Stomach smooth muscle (tissue), 2 donors: ENCODE measurements around the gene RNASEH2A.
A peak's percentile ranks its signal among the peaks of the same experiment; 100 is the strongest.
"Not testable (repeated sequence)": the region's sequence is repeated elsewhere in the genome, so short reads cannot be mapped to it uniquely, and the experiment has no call there.

Experiments
- H3K27ac ChIP-seq: one replicate; pipeline ENCODE4 v1.7.0; 2013; ENCODE audit warnings: mild to moderate bottlenecking, low read length, inconsistent platforms
- H3K27me3 ChIP-seq, 2 donors: one replicate each; pipeline ENCODE4 v1.7.0; 2013; ENCODE audit warnings: low read length in 2 of 2; ENCODE audit not compliant: insufficient read depth in 2 of 2, control insufficient read depth in 1 of 2
- H3K36me3 ChIP-seq, 2 donors: one replicate each; pipeline ENCODE4 v1.7.0; 2013; ENCODE audit warnings: low read length in 2 of 2; ENCODE audit not compliant: control insufficient read depth in 2 of 2, insufficient read depth in 2 of 2
- H3K4me1 ChIP-seq: one replicate; pipeline ENCODE4 v1.7.0; 2013; ENCODE audit warnings: low read length; ENCODE audit not compliant: control insufficient read depth, insufficient read depth
- H3K4me3 ChIP-seq, 2 donors: one replicate each; pipeline ENCODE4 v1.7.0; 2013; ENCODE audit warnings: low read length in 2 of 2
- H3K9ac ChIP-seq, 2 donors: one replicate each; pipeline ENCODE4 v1.7.0; 2013; ENCODE audit warnings: low read length in 2 of 2, mild to moderate bottlenecking in 1 of 2
- H3K9me3 ChIP-seq, 2 donors: one replicate each; pipeline ENCODE4 v1.7.0; 2013; ENCODE audit warnings: low read length in 2 of 2; ENCODE audit not compliant: control insufficient read depth in 2 of 2
- donor health status: healthy.
- donor health status: Pancreatic carcinoma.

The RNASEH2A gene

DNA sequence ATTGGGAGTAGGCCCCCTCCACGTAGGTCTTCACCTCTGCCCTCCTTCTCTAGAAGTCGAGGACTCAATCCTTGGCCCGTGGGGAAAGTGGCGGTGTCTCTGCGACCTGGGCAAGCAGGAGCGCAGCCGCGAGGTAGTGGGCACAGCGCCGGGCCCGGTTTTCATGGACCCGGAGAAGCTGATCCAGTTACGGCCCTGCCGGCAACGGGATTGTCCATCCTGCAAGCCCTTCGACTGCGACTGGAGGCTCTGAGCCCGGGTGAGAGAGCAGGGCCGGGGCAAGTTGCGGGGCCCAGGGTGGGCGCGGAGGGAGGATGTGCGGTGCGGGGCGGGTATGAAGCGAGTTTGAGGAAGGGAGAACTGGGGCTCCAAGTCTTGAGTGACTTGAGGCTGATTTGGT is 2.3 kb upstream of the RNASEH2A start:
- Histone ChIP-seq H3K27me3 (no peaks in the 10 kb centered on the region), H3K36me3 (peaks cover 13 to 14% of the 10 kb centered on the region in 2 donors), H3K4me3 (no peak overlapping the region), H3K27ac (no peak overlapping the region), H3K9me3 (no peaks in the 10 kb centered on the region), H3K9ac (no peak overlapping the region), H3K4me1 (peaks cover 36% of the 10 kb centered on the region)

DNA sequence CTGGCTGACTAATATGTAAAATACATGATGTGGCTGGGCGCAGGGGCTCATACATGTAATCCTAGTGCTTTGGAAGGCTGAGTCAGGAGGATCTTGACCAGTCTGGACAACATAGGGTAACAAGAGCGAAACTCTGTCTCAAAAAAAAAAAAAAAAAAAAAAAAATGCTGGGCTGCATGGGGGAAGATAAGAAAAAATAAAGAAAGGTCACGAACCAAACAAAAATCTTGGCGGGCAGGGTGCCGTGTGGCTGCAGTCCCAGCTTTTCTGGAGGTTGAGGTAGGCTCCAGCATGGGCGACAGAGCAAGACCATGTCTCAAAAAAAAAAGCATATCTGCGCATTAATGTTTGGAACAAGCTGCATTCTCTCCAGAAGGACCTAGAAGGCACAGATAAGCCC is 8.7 kb downstream of the RNASEH2A start:
- H3K27me3 ChIP-seq = no peaks in the 10 kb centered on the region
- H3K4me3 ChIP-seq = no peak overlapping the region
- H3K9me3 ChIP-seq = no peaks in the 10 kb centered on the region
- peaks cover 0 to 2% of the 10 kb centered on the region in 2 donors for H3K36me3 ChIP-seq
- H3K9ac ChIP-seq = no peak overlapping the region
- H3K27ac ChIP-seq = no peak overlapping the region
- H3K4me1 ChIP-seq = no peaks in the 10 kb centered on the region

DNA sequence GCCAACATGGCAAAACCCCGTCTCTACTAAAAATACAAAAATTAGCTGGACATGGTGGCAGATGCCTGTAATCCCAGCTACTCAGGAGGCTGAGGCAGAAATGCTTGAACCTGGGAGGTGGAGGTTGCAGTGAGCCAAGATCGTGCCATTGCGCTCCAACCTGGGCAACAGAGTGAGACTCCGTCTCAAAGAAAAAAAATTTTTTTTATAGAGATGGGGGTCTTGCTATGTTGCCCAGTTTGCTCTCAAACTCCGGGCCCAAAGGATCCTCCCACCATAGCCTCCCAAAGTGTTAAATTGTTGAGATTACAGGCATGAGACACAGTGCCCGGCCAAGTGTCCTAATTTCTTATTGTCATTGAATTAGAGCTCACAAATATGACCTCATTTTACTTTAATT is 10.8 kb downstream of the RNASEH2A start:
- H3K9me3 ChIP-seq, H3K27me3 ChIP-seq, H3K36me3 ChIP-seq, H3K4me3 ChIP-seq, H3K9ac ChIP-seq, H3K4me1 ChIP-seq, H3K27ac ChIP-seq: not testable (repeated sequence)

DNA sequence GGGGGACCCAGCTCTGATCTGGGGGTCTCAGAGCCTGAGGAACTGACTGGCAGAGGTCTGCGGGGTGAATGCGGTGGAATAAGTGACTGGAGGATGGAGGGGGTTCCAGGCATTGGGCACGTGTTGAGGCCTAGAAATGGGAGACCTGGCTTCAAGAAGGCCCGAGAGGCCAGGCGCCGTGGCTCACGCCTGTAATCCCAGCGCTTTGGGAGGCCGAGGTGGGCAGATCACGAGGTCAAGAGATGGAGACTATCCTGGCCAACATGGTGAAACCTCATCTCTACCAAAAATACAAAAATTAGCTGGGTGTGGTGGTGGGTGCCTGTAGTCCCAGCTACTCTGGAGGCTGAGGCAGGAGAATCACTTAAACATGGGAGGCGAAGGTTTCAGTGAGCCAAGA is 11.4 kb downstream of the RNASEH2A start:
- not testable (repeated sequence) for H3K4me3 ChIP-seq, H3K4me1 ChIP-seq, H3K27me3 ChIP-seq, H3K27ac ChIP-seq, H3K9me3 ChIP-seq, H3K9ac ChIP-seq, H3K36me3 ChIP-seq

DNA sequence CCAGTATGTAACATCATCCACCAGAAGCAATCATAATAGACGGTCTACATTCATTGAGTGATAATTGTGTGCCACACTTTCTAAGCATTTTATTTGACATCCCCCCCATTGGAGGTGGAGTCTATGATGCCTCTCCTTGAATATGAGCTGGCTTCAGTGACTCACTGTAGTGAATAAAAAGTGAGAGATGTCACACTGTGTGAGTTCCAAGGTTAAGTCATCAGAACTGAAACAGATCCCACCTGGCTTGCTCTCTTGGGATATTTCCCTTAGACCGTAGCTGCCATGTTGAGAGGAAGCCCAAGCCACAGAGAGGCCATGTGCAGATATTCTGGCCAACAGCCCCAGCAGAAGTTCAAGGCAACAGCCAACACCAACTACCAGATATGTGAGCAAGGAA is 15.4 kb downstream of the RNASEH2A start:
- Histone ChIP-seq H3K27me3 (peaks cover 17 to 18% of the 10 kb centered on the region in 2 donors), H3K36me3 (no peaks in the 10 kb centered on the region)

DNA sequence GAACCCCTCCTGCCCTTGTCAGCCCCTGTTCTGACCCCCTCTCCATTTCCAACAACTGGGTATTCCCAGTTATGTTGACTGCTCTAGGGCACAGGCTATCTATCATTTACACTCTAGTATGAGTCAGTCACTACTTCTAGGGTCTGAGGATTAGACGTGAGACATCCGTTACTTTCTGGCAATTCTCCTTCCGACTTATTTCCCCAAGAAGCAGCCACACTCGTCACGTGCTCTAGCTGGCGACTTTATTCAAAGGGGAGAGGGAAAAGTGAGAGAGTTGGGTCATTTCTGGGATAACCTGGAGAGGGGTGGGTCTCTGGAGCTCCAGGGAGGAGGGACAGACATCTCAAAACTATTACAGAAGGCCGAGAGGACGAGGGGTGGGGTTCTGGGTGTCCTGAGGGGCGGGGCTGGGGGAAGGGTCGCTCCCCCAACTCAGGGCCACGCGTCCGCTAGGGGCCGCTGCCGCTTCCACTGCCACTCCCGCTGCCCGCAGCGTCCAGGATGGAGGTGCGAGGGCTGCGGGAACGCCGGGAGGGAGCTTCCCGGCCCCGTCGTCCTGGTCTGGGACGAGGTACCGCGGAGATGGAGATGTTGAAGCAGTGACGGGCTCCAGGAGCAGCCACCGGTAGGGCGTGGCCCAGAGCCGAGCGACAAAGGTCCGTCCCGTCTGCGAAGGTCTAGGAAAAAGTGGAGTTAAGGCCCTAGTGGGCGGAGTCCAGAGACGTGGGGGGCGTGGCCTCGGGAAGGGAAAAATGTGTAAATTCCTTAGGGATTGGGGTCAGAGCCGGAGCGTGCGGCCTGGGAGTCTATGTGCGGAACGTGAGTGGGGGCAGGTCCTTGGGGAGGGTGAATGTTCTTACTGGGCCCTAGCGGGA is 19.1 kb downstream of the RNASEH2A start:
- Histone ChIP-seq H3K4me1 (no peaks in the 10 kb centered on the region), H3K36me3 (no peaks in the 10 kb centered on the region), H3K27ac (no peak overlapping the region), H3K4me3 (no peak overlapping the region), H3K9ac (no peak overlapping the region), H3K9me3 (peaks cover 0 to 3% of the 10 kb centered on the region in 2 donors), H3K27me3 (peaks cover 39 to 40% of the 10 kb centered on the region in 2 donors)

More for the DNA sequence above, 15.4 kb downstream of the RNASEH2A start:
- Histone ChIP-seq H3K9ac (no peak overlapping the region), H3K4me3 (no peak overlapping the region), H3K9me3 (peaks cover 0 to 3% of the 10 kb centered on the region in 2 donors), H3K27ac (no peak overlapping the region), H3K4me1 (no peaks in the 10 kb centered on the region)

DNA sequence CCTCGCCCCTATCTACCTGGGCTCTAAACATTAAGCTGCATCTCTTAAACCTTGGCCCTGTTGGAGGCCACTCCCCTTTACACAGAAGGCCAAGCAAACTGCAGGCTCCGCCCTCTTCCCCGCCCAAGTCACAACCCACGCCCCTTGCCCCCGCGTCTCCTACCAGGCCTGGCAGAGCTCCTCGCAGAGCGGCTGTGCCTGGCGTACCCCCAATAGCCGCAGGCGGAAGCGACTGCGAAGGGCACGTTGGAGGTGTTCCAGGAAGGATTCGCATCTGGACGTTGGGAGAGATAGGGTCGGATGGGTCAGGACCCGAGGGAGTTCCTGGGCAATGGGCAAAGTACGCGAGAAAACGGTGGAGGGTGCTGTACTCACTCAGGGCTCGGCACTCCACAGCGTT is 22.1 kb downstream of the RNASEH2A start:
- peaks cover 68 to 69% of the 10 kb centered on the region in 2 donors for H3K27me3 ChIP-seq

DNA sequence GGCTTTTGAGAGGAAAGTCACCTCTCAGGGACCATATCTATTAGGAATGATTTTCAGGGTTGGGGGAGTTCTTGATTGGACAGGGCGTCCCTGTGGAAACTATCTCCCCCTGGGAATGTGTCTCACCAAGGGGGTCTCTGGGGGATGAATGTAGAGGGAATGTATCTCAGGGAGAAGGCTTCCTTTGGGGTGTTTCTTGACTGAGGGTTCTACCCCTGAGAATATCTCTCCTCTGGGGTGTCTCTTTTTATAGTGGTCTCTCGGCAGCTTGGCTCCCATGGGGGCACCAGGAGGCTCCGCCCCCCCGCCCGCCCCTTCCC is 27.0 kb downstream of the RNASEH2A start:
- Histone ChIP-seq H3K4me3 (peak overlapping the region in 1 of 2 donors; percentile 8), H3K9ac (no peak overlapping the region), H3K9me3 (no peaks in the 10 kb centered on the region), H3K27me3 (peaks cover 80 to 90% of the 10 kb centered on the region in 2 donors), H3K27ac (no peak overlapping the region), H3K4me1 (peaks cover 19% of the 10 kb centered on the region), H3K36me3 (no peaks in the 10 kb centered on the region)

More for the DNA sequence above, 22.1 kb downstream of the RNASEH2A start:
- no peak overlapping the region for H3K9ac ChIP-seq
- H3K4me1 ChIP-seq = peaks cover 8% of the 10 kb centered on the region
- no peaks in the 10 kb centered on the region for H3K36me3 ChIP-seq
- H3K9me3 ChIP-seq = no peaks in the 10 kb centered on the region
- H3K27ac ChIP-seq = no peak overlapping the region
- H3K4me3 ChIP-seq = no peak overlapping the region

DNA sequence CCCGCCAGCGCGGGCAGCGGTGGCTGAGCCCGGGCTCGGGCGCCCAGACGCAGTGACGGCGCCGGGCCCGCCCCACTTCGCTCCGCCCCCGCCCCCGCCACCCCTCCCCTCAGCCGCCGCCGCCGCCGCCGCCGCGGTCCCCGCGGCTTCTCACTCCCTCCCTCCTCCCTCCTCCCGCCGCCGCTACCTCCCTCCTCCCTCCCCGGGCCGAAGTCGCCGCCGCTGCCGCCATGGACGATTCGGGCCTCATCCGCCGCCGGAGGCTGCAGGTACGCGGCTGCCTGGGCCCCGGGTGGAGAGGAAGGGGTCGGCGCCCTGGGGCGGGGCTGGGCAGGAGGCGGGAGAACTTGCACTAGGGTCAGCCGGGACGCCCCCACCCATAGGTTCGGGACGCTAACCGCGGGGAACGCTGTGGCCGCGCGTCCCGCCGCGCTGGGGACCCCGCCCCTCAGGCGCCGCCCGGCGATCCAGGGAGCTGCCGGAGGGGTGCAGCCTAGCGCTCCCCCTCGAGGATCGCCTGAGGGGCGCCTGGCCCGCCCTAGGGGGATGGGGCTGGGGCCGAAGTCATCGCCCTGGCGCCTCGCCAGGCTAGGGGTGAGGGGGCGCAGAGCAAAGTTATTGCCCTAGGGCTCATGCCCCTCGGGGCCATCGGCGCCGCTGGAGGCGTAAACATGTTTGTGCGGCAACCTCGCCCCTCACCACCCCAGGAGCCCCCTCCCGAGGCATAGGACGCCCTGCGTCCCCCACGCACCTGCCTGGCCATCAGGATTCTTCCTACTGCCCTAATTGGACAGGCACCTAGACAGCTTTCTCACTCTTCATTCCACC is 27.6 kb downstream of the RNASEH2A start:
- Histone ChIP-seq H3K4me3 (peak overlapping the region in 1 of 2 donors; percentile 44), H3K36me3 (no peaks in the 10 kb centered on the region), H3K4me1 (peaks cover 19% of the 10 kb centered on the region), H3K27me3 (peaks cover 76 to 90% of the 10 kb centered on the region in 2 donors), H3K9me3 (no peaks in the 10 kb centered on the region), H3K27ac (no peak overlapping the region), H3K9ac (no peak overlapping the region)

DNA sequence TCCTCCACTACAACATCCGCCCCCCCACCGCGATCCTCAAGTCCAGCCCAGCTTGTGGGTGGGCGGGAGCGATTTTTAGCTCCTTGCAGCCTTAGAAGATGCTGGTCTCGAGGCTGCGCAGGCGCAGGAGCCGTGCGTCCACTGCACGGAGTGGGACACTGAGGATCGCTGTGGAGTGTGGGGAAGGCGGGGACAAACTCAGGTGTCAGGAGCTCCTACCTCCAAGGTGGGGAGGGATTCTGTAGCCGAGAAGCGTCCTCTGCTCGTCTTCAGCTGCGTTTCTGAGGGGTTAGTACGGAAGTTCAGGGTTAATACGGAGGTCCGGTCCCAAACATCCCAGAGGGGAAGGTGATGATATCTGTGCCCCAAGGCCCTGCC is 28.2 kb downstream of the RNASEH2A start, which contains the start of gene RTBDN:
Gene RTBDN, minus strand, starts transcription at position 14 of the 378 bp plus-strand sequence. CDS start 4,600 bp downstream, outside the sequence.
- Histone ChIP-seq H3K4me3 (peak within 1 kb of the TSS in 1 of 2 donors; percentile 44), H3K27ac (no peak within 1 kb of the TSS), H3K36me3 (no peaks in the 10 kb centered on the region), H3K9me3 (no peaks in the 10 kb centered on the region), H3K27me3 (peaks cover 80 to 92% of the 10 kb centered on the region in 2 donors), H3K4me1 (peaks cover 19% of the 10 kb centered on the region), H3K9ac (no peak within 1 kb of the TSS)
